Germinal center (tissue), 1 donor: ENCODE measurements around the gene TMEM242.

ENCODE experiments used
- DNase-seq: peaks from one replicate; pipeline ENCODE4 v3.0.0; 2012; ENCODE audit warnings: mixed read lengths, low spot score

TMEM242 gene

DNA sequence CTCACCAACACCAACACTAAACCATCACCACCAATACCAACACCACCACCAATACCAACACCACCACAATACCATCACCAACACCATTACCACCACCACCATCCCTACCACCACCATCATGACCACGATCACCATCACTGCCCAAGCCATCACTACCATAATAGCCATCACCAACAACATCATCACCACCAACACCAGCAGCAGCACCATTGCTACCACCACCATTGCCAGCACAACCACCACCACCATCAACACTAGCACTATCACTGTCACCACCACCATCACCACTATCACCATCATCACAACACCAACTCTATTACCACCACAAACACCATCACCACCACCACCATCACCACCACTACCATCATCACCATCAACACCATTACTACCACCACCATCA is 53.0 kb downstream of the TMEM242 start:
- no peak for DNase-seq

DNA sequence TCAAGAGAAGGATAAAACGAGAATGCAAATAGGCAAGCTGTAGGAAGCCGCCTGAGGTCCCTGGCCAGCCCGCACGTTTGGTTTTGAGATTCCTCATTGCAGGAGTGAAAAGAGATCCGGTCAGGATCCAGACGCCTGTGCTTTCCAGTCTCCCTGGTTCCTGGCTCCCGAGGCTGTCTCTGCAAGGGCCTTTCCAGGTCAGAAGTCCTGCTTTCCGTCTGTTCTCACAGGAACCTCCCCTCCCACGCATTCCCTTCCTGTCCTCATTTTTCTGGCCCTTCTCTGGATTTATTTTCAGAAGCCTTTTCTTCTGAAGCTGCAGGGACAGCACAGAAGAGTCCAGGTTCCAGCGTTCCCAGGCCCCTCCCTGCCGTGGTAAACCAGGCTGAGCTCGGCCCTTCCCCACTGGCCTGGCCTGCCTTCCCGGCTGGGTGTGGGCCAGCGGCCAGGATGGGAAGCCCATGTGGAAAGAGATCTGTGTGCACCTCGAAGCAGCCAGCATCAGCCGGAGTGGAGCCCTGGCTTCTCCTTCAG is 54.0 kb downstream of the TMEM242 start:
- DNase-seq: no peak

DNA sequence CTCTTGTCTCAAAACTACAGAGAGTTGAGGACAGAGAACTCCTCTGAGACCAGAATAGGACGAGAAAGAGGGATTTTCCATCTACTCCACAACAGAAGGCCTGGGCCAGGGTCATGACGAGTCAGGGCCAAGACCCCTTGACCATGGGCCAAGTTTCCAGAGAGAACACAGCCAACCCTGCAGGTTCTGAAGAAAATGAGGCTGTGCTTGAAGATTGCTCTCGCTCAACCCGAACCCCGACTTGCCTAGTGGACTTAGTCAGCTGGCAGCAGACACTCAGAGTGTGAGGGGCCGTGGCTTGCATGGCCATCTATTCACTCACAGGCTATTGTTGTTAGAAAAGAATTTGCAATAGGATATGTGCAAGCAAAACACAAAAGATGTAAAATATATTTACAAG is 54.5 kb downstream of the TMEM242 start:
- DNase-seq: no peak

DNA sequence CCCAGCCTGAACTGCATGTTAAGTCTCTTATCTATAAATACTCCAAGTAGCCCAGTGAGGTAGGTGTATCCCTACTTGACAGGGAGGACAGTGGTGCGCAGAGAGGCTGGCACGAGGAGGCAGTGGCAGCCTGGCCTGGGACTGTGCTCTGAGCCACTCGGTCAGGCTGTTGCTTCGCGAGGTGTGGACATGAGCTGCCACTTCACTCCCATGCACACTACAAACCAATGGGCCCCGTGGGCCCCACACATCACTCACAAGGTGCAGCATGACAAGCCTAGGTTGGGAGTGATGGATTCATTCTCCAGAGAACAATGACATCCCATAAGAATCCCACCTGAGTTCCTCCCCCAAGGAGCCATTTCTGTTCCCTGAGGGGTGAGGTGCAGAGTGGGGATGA is 54.9 kb downstream of the TMEM242 start:
- no peak for DNase-seq

DNA sequence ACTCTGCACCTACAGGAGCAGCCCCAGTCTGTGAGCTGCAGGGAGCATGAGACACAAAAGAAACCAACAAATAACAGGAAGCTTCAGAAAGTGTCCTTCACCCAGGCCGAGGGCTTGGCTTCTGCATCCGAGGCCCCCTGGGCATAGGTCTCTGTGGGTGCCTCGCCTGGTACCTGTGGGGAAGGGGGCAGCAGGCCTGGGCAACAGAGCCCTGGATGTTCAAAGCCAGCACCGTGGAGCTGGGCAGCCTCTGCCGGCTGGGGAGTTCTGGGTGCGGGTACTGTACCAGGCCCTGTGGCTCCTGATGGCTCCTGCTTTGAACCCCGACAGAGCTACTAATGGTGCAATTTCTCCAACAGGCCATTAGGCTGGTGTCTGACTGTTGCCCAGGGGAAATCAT is 55.7 kb downstream of the TMEM242 start:
- DNase-seq: no peak

DNA sequence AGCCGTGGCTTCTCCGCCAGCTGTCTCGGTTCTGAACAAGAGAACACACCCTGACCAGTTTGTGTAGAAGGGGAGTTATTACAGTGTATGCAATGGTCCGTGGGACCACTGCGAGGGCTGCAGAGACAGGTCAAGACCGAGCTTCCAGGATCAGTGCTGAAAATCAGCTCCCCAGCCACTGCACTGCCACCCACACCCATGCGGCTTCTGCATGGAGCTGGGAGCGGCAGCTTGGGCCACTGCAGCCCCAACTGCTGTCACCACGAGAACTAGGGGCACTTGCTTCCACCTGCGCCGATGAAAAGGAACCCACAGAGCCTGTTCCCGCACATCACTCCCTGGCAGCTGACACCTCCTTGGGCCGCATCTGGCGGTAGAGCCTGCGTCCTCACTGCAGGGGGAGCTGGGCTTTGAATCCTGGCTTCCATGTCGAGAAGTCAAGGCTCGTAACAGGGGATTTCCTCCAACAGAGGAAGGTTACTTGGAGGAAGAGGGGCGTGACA is 56.2 kb downstream of the TMEM242 start:
- no peak for DNase-seq

DNA sequence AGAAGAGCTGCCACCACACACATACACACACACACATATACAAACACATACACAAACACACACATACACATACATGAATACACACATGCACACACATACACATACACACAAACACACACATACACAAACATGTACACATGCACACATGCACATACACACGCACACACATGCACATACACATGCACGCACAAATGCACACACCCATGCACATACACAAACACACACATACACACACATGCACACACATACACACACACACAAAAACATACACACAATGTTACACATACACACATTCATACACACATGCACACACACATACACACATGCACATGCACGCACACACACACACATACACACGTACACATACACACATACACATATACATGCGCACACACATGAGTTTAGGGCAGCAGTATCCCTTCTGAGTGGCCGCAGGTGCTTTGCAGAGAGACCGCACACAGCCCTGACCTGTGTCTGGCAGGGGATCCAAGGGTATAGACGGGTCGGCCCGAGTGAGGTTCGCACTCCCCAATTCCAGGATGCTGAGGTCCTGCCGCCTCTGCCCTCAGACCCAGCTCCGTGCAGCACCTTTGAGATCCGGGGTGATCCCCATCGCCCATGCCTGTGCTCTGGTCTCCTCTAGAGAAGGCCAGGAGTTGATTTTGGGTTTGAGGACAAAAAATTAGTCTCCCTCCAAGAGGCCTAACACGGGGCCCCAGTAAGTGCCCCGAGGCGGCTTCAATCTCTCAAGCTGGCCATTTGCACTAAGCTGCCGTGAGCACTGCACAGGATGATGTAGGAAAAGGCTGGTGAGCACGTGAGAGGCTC is 56.8 kb downstream of the TMEM242 start:
- DNase-seq: no peak

DNA sequence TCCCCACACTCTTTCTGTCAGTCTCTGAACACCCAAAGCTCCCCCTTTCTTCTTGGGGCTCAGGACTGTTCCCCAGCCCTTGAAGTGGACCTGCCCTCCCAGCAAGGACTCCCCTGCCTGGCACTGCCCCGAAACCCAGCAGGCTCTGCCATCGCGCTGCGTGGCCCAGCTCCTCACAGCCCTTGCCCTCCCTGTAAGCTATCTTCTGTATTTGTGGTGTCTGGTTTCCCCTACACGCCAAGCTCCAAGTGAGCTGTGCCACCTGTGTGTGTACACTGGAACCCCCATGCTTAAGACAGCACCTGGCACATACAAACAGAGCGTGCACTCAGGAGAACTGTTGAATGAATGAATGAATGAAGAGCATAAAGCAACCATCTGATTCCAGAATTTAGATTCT is 57.7 kb downstream of the TMEM242 start:
- DNase-seq: no peak

DNA sequence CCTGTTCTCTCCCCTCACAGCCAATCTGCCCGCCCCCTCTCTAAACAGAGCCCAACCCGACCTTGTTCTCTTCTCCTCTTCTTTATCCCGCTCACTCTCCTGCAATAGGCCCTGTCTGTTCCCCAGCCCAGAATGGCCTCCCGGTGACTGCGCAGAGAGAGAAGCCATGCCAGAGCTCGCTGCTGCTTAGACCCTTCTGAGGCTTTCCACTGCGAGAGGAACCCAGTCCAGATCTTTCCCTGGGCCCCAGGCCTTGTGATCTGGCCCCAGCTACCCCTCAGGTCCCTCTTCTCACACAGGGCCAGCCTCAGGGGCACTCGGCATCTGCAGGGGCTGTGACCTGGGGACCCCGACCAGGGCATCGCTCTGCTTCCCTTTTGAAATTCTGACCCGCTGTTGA is 58.1 kb downstream of the TMEM242 start:
- DNase-seq: no peak

DNA sequence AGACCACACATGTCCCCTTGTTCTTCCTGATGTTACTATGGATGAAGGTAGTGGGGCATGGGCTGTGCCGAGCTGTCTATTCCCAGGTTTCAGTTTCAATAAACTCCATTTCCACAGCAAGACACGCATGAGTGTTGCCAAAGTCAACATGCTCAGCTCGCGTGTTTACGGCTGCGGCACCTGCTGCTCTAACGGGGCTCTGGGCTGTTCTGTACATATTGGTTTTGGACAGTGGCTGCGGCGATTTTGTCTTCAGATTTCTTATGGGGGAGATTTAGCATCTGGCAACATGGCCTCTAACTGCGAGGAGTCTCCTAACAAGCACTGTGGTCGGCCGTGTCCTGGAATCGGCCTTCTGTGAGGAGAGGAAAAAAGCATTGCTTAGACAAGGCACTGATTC is 58.6 kb downstream of the TMEM242 start:
- DNase-seq: no peak

DNA sequence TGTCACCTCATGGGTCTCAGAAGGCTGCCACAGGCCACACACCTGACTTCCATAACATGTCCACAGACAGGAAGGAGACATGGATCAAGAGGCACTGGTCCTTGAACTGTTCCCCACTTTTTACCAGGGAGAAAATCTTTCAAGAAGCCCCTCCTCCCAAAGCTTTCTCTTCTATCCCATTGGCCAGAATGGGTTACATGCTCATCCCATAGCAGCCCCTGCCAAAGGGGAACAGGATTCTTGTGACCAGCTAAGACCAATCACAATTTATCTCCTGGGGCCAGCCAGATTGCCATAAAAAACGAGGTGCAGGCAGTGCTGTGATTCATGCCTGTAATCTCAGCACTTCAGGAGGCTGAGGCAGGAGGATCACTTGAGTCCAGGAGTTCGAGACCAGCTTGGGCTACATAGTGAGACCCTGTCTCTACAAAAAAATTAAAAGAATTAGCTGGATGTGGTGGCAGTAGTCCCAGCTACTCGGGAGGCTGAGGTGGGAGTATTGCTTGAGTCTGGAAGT is 59.4 kb downstream of the TMEM242 start:
- DNase-seq: no peak

DNA sequence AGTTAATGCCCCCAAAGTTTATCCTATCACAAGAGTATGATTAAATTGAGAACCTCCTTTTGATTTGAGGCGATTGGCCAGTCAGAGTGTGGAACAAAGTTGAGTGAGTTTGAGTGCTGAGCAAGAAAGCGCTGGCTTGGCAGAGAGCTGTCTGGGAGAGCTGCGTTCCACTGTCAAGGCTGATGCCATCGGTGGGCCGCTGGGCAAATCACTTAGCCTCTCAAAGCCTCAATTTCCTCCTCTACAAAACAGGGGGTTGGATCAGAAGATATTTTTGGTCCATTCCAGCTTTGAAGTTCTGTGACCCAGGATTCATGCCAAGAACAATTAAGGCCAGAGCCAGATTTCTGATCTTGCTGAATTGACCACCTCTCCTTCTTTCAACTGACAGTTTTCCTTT is 60.2 kb downstream of the TMEM242 start:
- DNase-seq: no peak

DNA sequence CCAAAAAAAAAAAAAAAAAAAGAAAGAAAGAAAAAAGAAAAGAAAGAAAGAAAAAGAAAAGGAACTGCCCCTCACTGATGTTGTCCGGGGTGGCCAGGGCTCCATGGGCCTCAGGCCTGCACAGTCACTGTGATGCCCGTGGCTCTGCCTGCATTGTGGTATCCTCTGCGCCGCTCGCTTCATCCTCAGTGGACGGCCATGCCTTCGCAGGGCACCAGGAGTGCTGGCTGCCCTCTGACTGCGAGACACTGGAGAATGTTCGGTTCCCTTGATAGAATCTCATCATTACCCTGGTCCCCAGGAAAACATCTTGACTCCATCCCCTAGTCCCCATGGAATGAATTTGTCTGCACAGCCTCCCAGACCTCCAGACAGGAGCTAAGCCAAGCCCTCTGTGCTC is 61.7 kb downstream of the TMEM242 start:
- no peak for DNase-seq

DNA sequence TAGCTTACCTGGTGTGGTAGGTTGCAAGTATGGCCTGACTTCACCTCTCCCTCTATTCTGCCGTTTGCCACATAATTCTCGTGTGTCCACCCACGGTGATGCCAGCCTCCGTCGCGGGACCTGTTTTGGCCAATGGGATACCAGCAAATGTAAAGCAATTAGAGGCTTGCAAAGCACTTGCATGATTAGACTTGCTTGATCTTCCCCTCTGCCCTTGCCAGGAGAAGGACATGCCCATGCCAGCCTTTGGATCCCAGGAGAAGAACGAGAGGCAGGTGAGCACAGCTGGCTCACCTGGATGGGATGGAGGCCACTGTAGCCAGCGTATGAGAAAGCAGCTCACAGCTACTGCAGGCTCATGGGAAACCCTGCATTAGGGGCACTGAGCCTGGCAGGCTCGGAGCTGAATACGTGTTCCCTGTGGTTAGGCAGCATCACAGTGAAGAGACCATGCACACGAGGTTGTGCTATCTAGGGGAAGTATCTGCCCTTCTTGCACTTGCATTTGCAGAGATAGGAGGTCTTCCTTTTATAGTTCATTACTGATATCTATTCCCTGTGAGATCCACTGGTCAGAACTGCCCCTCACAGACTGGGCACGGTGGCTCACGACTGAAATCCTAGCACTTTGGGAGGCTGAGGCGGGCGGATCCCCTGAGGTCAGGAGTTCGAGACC is 62.4 kb downstream of the TMEM242 start:
- no peak for DNase-seq

DNA sequence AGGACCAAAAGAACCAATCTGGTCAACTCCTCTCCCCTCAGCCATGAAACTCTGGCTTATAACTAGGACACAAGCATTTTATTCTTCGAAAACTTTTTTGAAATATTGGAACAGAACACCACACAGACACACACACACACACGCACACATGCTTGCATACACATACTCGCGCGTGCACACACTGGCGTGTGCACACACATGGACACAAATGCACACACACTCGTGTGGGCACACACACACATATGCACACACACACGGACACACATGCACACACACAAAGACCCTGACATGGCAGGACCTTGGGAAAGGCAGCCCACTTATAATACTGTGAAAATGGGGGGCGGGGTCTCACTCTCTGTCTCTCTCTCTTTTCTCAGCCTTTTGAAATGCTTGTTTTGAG is 63.9 kb downstream of the TMEM242 start:
- no peak for DNase-seq

DNA sequence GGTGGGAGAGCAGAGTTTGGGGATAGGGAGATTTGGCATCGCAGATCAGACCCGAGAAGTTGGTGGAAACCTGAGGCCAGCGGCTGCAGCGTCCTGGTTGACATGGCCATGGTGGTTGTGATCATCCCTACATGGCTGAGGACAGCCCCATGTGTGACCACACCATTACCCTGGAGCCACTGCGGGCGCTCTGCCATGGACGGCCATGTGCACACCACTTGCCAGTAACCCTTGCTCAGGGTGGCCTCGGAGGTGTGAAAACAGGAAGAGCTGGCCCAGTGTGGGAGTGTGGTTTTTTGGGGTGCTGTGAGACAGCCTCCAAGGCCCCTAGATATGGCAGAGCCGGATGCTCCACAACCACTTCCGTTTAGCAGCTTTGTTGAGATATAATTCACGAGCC is 64.4 kb downstream of the TMEM242 start:
- no peak for DNase-seq

DNA sequence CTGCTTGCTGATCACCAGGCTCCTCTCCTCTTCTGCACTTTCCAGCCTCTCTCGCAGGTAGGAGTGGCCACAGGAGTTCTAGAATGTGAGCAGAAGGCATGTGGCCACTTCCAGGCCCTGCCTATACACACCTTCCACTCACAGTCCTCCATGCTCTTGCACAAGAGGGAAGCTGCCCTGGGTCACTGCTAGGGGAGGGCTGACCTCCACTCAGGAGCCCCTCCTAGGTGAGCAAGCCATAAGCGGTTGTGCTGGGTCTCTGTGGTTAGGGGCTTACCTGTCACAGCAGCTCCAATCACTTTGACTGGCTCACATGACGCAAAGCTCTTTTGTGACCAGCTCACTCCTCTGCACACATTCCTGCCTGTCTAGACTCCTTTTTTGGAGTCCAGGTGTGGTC is 68.2 kb downstream of the TMEM242 start:
- no peak for DNase-seq

DNA sequence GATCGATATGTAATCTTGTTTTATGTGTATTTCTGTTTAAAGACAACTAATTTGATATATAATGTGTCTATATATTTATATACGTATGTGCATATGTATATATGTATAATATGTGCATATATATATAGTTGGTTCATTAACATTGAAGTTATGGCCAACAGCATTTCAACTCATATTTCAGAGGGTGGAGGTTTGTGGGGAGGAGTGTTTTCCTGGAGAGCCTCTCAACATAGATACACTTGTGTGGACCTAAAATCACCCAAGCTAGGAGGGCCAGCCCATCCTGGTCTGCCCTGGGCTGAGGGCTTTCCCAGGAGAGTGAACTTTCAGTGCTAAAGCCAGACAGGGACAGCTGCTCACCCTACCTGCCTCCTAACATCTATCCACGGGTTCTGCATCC is 68.8 kb downstream of the TMEM242 start:
- no peak for DNase-seq

DNA sequence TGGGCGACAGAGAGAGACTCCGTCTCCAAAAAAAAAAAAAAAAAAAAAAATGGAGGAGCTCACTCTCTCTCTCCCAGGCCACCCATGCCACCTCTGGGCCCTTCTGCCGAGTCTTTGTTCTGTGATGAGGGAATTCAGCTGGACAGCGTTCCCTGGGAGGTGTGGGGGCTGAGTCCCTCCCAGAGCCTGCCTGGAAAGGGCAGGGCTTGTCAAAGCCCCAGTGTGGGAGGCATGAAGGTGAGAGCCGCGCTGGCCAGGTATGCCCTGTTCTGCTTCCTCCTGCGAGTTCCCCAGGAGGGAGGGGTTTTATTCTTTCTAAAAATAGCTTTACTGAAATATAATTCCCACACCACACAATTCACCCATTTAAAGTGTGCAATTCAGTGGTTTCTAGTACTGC is 69.6 kb downstream of the TMEM242 start:
- no peak for DNase-seq

DNA sequence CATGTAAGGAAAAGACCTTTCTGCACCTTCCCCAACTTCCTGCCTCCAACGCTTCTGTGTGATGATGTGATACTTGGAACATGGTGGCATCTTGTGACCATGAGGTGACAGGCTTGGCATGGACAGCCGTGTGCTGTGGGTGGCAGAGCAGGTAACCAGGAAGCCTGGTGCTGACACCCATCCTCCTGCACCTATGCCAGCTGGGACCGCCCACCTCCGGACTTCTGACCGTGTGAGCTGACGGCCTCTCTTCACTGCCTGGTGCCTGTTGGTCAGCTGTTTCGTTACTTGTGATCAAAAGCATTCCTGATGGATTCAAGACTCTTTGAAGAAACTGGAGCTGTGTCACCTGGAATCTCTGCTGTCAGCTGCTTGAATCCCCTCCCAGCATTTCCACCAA is 70.3 kb downstream of the TMEM242 start:
- no peak for DNase-seq

DNA sequence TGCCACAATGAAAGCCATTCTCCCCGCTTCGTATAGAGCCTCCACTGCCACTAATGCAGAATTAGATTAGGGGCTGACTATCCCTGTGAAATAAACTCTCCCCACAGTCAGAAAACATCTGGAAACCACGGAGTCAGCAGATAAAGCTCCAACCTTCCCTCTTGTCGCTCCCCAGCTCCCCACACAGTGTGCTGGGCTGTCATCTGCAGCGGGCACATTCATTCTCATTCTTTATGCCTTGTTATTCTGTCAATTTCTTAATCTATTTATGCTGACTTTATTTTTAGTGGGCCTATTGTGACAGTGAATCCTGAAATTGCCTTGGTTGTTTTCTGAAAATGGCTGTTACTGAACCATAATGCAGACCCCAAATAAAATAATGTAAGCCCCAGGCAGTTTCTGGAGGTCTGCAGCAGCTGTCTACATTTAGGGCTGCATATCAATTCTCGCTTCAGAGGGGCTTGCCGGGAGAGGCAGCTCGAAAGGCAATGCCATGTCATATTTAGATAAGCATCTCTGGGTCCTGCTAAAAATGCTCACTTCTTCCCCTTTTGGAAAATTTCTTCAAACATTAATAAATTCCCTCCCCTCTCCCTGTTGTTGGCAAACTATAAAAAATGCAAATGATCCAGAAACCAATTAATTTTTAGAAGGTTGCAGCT is 71.6 kb downstream of the TMEM242 start:
- DNase-seq: no peak

DNA sequence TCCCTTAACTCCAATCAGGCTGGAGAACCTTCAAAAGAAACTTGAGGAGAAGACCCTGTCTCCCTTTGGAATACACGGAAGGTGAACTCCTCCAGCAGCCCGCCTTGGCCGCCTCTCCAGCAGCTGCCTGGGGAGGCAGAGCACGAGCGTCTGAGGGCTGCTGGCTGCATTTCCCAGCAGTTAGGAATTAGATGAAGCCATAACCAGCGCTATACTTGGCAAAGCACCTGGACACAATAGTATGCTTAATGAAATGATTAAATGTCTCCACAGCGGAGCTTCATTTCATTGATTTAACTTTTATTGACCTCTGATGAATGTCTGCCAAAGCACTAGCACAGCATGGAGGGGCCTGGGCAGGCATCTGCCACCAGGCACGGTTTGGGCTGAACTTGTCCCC is 73.5 kb downstream of the TMEM242 start:
- DNase-seq: no peak

DNA sequence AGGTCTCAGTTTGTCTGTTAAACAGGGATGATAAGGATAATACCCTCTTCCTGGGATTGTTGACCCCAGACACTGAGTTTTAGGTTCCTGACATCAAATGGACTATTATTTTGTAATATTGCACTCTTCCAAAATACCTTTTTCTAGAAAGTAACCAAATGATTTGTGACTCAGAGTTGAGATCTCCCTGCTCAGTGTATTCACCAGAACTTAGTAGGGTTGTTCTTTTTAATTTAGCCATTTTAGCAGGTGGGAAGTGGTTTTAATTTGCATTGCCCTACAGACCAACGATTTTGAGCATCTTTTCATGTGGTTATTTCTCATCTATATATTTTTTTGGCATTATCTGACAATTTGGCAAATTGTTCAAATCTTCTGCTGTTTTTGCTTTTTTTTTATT is 75.1 kb downstream of the TMEM242 start:
- no peak for DNase-seq
